ENCODE results near the gene KISS1. TPM values are rescaled to one million over a fixed set of nuclear protein-coding genes. Genes with fewer than 3 reads are reported as not detected.

KISS1 gene
- total RNA-seq, result not detected

GRCh38 chr1:204196068-204196795 lies at the start of gene KISS1:
Gene KISS1 (minus strand): TSS chr1:204196491. CDS start chr1:204192876, 3,615 bp downstream.

GRCh38 chr1:204213668-204214662 lies 17.7 kb upstream of the KISS1 start, which contains the start of gene GOLT1A:
Gene GOLT1A (minus strand): TSS chr1:204213988. CDS start chr1:204213906, 82 bp downstream.

GRCh38 chr1:204166219-204166618 lies 30.1 kb downstream of the KISS1 start, which contains the start of gene REN:
Gene REN (minus strand): TSS chr1:204166337. CDS start chr1:204166293, 44 bp downstream.

GRCh38 chr1:204151552-204152309 lies 44.6 kb downstream of the KISS1 start, which contains the start of gene ETNK2:
Gene ETNK2 (minus strand): TSS chr1:204152044. CDS start chr1:204151852, 192 bp downstream.

Other genes with a start within 250 kb of the KISS1 start
- gene SOX13, start 123.4 kb downstream of the KISS1 start, total RNA-seq, result 6.7 TPM
- gene ETNK2, start 44.4 kb downstream of the KISS1 start, total RNA-seq, result 69.9 TPM
- gene REN, start 30.2 kb downstream of the KISS1 start, total RNA-seq, result not detected
- gene GOLT1A, start 17.5 kb upstream of the KISS1 start, total RNA-seq, result 5.5 TPM
- 23.1 TPM for gene PLEKHA6, start 163.4 kb upstream of the KISS1 start, total RNA-seq
- gene PPP1R15B, start 215.3 kb upstream of the KISS1 start, total RNA-seq, result 44.5 TPM

All from diencephalon (tissue), 1 donor.